NOMO-1 treated with DMSO at 0.1 percent for 48 hours (cell line): ENCODE measurements around the gene TMA7.

Experiments
- DNase-seq: peaks from one replicate; lab custom pipeline; 2025; ENCODE audit not compliant: unreplicated experiment; lab: John Stamatoyannopoulos, UW

The TMA7 gene

GRCh38 chr3:48493203-48493501 lies 53.1 kb downstream of the TMA7 start:
- no peak for DNase-seq
